COLO668 (cell line): ENCODE measurements around the gene PLCH1.
"Not testable (repeated sequence)": the region's sequence is repeated elsewhere in the genome, so short reads cannot be mapped to it uniquely, and the experiment has no call there.

ENCODE experiments used
- DNase-seq: peaks from one replicate; lab custom pipeline; 2025; ENCODE audit not compliant: unreplicated experiment; lab: John Stamatoyannopoulos, UW

Gene PLCH1

DNA sequence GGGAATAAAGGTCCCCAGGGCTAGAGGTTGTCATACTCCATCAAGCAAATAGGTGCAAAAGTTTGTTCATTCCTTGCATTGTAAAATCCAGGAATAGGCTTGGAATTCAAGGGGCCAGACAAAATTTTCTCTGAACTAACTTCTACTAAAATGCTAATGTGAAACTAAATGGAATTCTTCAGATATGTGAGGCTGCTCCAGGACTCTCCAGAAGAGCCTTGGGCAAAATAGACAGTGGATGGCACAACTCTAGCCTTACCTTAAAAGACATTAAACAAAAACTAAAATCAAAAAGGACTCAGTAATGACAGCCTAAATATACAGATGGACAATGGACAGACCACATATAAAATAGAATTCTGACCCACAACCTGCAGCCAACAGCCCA, 320.6 kb downstream of the PLCH1 start:
- DNase-seq, result no peak

GRCh38 chr3:155423526-155424322, 321.1 kb downstream of the PLCH1 start:
- DNase-seq, result no peak

GRCh38 chr3:155420881-155421486, 323.9 kb downstream of the PLCH1 start:
- DNase-seq, result no peak

DNA sequence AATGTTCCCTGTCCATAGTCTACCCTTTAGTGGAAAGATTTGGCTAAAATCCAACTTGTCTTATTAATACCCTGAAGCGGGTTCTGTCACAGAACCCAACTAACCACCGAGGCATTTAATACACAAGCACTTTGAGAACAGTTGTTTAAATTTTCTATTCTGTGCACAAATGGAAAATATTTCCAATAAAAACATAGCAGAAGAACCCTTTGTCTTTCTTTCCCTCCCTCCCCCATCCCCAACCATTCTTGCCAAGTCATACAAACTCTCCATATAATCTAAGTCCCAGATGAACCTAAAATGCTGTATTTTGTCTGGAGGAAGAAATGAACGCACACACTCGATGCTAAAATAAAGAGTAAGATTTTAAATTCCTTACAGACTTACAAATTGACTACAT, 324.5 kb downstream of the PLCH1 start:
- no peak for DNase-seq

DNA sequence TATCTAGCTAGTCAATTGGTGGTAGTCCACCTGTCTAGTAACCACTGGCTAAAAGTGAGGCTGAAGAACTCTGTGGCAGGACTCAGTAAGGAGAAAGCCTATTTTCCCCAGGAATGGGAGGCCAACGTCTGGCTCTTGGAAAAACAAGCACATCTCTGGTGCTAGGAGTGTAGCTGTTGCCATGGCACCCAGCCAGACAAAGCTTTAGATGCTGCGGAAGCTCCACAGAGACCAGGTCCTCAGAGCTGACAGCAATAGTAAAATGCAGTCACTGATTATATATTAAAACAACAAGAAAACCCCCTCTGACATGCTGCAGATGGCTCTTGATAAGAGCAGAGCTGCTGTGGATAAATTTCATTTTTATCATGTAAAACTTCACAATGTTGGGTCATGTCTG, 326.5 kb downstream of the PLCH1 start:
- DNase-seq, result no peak

GRCh38 chr3:155417119-155417517, 327.8 kb downstream of the PLCH1 start:
- DNase-seq, result no peak

GRCh38 chr3:155416500-155417118, 328.3 kb downstream of the PLCH1 start:
- DNase-seq, result no peak

- DNase-seq, result no peak
These were observed 332.0 kb downstream of the PLCH1 start for GRCh38 chr3:155412904-155413303.

GRCh38 chr3:155411500-155412223, 333.2 kb downstream of the PLCH1 start:
- DNase-seq, result no peak

- no peak for DNase-seq
These were observed 335.5 kb downstream of the PLCH1 start for GRCh38 chr3:155409336-155409735.

DNA sequence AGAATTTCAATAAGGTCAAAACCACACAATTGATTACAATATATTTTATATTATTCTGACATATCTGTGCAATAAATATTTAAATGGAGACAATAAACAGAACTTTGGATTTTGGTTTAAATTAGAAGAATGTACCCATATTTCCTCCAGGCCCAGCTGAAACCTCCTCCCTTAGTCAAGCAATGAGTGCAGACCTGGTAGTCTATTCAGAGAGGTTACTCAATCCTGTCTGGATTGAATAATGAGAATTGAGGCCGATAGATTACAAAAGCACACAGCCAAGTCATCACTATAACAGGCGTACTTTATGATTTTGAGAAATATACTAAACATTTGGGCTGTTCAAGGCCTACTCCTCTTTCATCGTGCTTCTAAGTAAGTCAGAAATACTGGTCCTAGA, 336.9 kb downstream of the PLCH1 start:
- no peak for DNase-seq

DNA sequence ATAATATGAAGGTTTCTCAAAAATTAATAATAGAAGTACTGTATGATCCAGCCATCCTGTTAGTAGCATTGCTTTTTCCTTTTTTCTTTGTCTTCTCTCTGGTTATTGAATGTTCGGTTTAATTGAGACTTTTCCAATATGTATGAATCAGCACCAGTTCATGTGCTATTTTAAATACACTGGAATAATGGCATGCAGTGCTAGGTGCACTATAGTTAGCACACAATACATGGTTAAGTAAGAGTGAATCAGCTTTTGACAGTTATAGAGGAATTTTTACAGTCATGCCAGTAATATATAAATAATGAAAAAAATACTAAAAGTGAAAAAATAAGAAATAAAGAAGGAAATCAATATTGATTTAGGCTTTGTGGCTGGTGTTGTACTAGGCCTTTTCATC, 337.5 kb downstream of the PLCH1 start:
- no peak for DNase-seq

DNA sequence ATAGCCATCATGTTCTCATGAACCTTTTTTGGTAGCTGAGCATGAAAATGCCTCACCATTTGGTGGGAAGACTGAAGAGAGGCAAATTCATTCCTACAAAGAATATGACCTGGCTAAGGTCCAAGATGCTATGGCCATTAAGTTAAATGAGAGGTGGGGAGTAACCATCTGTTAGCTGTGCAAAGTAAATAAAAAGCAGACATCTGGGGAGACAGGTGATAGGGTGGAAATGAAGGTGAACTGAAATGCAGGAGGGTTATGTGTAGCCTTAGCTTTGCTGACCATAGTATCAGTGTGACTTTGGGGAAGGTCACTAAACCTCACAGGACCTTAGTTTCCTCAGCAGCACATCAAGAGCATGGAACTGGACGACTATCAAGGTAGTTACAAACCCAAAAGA, 340.4 kb downstream of the PLCH1 start:
- peak; percentile 19 for DNase-seq

DNA sequence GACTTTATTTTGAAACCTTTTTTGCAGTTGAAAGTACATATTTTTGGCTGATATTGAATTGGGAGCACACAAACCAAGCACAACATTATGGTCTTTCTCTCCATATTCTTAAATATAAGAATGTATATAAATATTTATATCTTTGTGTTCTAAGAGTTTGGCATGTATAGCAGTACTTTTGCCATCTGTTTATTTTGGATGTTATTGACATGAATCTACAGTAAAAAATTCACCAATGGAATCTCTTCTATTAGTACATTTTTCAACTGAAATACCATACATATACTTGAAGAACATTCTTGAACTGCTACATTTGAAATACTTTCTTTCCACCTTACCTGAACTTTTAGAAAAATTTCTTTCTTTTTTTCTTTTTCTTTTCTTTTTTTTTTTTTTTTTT, 342.2 kb downstream of the PLCH1 start:
- DNase-seq, result no peak

- no peak for DNase-seq
These were observed 346.8 kb downstream of the PLCH1 start for GRCh38 chr3:155398046-155398445.

DNA sequence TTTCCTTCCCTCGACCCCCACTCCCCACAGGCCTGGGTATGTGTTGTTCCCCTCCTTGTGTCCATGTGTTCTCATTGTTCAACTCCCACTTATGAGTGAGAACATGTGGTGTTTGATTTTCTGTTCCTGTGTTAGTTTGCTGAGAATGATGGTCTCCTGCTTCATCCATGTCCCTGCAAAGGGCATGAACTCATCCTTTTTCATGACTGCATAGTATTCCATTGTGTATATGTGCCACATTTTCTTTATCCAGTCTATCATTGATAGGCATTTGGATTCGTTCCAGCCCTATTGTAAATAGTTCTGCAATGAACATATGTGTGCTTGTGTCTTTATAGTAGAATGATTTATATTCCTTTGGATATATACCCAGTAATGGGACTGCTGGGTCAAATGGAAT, 350.0 kb downstream of the PLCH1 start:
- DNase-seq, result not testable (repeated sequence)

DNA sequence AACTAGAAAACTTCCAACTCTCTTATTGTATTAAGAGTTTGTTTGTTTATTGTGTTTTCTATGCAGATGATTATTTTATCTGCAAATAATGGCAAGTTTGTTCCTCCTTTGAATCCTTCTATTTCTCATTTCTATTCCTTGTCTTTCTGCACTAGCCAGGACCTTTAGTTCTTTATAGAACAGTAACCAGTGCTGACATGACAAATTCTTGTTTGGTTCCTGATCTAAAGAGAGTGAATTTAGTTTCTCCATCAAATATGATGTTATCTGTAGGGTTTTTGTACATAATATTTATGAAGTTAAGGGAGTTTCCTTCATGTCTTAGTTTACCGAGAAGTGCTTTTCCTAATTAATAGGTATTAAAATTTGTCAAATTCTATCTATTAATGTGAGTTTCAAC, 350.6 kb downstream of the PLCH1 start:
- DNase-seq, result no peak

DNA sequence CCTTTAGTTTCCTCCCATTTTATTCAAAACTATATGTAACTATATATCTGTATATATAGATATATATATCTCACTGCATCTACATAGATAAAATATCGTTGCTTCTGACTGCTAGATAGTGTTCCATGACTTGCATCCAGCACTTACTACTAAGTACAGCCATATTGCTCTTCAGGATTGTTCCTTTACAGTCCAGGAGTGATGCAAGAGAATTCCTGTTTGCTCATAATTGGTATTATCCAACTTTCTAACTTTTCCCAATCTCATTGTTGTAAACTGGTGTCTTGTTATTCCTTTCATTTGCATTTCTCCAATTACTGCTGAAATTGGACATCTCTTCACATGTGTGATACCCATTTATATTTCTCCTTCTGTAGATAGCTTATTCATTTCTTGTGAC, 351.6 kb downstream of the PLCH1 start:
- no peak for DNase-seq

DNA sequence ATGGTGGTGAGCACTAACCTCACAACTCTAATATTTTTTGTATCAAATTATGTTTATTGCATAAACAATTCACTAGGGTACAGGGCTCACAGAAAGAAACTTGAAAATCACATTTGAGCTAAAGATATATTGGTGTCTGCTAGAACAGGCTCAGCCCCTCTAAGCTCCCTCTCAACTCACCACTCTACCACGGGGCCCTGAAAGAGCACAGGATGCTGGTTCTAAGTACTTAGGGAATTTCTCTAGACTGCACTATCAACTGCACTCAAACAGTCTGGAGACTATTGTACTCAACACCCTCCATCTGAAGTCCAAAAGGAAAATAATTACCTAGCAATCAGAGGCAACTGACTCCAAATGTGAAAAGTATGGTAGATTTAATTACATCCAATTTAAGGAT, 352.7 kb downstream of the PLCH1 start:
- no peak for DNase-seq

DNA sequence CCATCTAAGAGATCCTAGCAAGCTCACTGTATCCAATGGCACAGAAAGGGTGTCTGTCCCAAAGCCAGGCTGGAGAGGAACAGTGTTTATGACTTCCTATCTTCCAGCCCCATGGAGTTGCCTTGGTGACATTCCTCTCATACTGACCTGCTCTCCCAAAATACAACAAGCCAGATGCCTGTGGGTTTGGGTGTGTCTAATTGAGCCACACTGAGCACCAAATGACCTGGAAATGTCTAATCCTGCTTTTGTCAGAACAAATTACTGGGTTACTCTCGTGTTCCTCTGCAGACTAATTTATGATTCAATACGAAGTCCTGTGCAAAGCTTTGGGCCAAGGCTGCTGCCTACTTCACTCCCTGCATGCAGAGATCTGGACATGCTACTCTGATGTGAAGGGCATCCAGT, 353.3 kb downstream of the PLCH1 start:
- DNase-seq, result peak; percentile 2

DNA sequence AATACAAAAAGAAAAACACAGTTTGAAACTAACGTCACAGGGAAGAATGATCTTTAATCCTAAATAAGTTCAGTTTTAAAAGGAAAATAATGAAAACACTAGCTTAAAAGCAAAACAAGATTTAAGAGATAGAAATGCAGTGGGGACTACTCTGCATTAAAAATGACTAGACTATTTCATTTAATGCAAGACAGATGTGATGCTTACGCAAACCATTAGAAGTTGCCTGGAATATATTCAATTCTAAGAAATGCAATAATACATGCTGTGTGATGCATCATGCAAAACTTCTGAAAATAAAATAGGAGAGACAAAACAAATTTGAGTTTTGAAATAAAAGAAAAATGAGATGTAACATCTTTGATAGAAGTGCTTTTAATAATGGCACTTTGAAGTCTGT, 353.8 kb downstream of the PLCH1 start:
- DNase-seq, result no peak

GRCh38 chr3:155390351-155390750, 354.5 kb downstream of the PLCH1 start:
- no peak for DNase-seq
